Heart left ventricle (tissue), 16 donors: ENCODE data around the gene HBG2. TPM values are rescaled to one million over a fixed set of nuclear protein-coding genes. Genes with fewer than 3 reads are reported as not detected.
"Not testable (repeated sequence)": the region's sequence is repeated elsewhere in the genome, so short reads cannot be mapped to it uniquely, and the experiment has no call there.

Experiments used
- ATAC-seq, 4 donors: fragments of 200-7000 bp; cut with Tn5 transposase; one replicate each; pipeline ENCODE4 v1.9.1; 2020 to 2022; ENCODE audit warnings: moderate library complexity in 4 of 4, mild to moderate bottlenecking in 3 of 4, moderate number of reproducible peaks in 1 of 4
- DNase-seq, 5 donors: peaks; one replicate each; pipeline ENCODE4 v3.0.0-alpha.2; 2020
- H3K27ac ChIP-seq, 12 donors: fragments of 200-600 bp; sonication (generic) in 4 of 12; one replicate each; pipeline versions ENCODE4 v1.5.0 to v1.8.0; 2016 to 2022; ENCODE audit warnings: mild to moderate bottlenecking in 2 of 12
- H3K27me3 ChIP-seq, 9 donors: fragments of 200-600 bp; sonication (generic) in 2 of 9; one replicate each; pipeline versions ENCODE4 v1.5.1 to v1.8.0; 2016 to 2022; ENCODE audit warnings: mild to moderate bottlenecking in 3 of 9
- H3K36me3 ChIP-seq, 9 donors: fragments of 200-600 bp; sonication (generic) in 2 of 9; one replicate each; pipeline versions ENCODE4 v1.5.0 to v1.8.0; 2018 to 2022; ENCODE audit warnings: mild to moderate bottlenecking in 2 of 9
- H3K4me1 ChIP-seq, 12 donors: fragments of 200-600 bp; sonication (generic) in 4 of 12; one replicate each; pipeline versions ENCODE4 v1.5.0 to v1.8.0; 2016 to 2022; ENCODE audit warnings: mild to moderate bottlenecking in 3 of 12
- H3K4me3 ChIP-seq, 12 donors: fragments of 200-600 bp; sonication (generic) in 4 of 12; one replicate each; pipeline versions ENCODE4 v1.5.0 to v1.8.0; 2017 to 2022; ENCODE audit warnings: mild to moderate bottlenecking in 9 of 12, moderate library complexity in 4 of 12
- H3K9me3 ChIP-seq, 12 donors: fragments of 200-600 bp; sonication (generic) in 4 of 12; one replicate each; pipeline versions ENCODE4 v1.5.0 to v1.8.0; 2016 to 2022; ENCODE audit warnings: mild to moderate bottlenecking in 1 of 12
- POLR2A ChIP-seq, 2 donors: fragments of 450-650 bp; IDR thresholded peaks; one replicate each; pipeline ENCODE4 v1.6.1; 2017; ENCODE audit warnings: antibody characterized with exemption in 2 of 2, mild to moderate bottlenecking in 2 of 2, moderate library complexity in 2 of 2
- WGBS, 4 donors: extraction: QIAGEN DNeasy Blood & Tissue Kit in 2 of 4; methylation state at CpG; one replicate each; pipeline versions ENCODE4 v1.1.5 to v1.1.7; 2013 to 2018; 5-methylcytosine and 5-hydroxymethylcytosine counted together
- intact Hi-C, 10 donors: fragments of 100-400 bp; cut with DNase I; formaldehyde crosslinking; loops; one replicate each; pipeline versions ENCODE4 v1.11.1 to v1.14.2; 2022
- long read RNA-seq, 3 donors: library from polyadenylated mRNA; unstranded; transcript quantifications; one replicate each; pipeline ENCODE4 v2.0.0, GENCODE V29; 2020 to 2021
- polyA plus RNA-seq, 2 donors: library from polyadenylated mRNA; stranded (reverse); fragments of 200-250 nt; gene quantifications; one replicate each; pipeline ENCODE4 v1.2.3, GENCODE V29; 2013
- total RNA-seq, 9 donors: library from RNA; depleted of rRNA in 2 of 9; stranded (reverse); fragments of >200 nt in 2 of 9; fragmentation: NEBNext Ultra II Directional in 3 of 9; extraction: Animal tissue kit (Norgen Biotek cat#: 25700) in 3 of 9; gene quantifications; one replicate each; pipeline versions ENCODE4 v1.1.0 to v1.2.4, GENCODE V29; 2016 to 2023
- TF ChIP-seq, protein P1 (sequence below), 12 donors: fragments of 200-600 bp; sonication (generic) in 4 of 12; IDR thresholded peaks; one replicate each; pipeline versions ENCODE4 v1.5.0 to v1.8.0; 2018 to 2022; ENCODE audit warnings: antibody characterized with exemption in 12 of 12, mild to moderate bottlenecking in 5 of 12
- donor health status: ischemic (EF 13 %, LVEDD 7.1; RV severe dilation, severe dysfunction).
- donor health status: healthy with polysubstance abuse.
- donor health status: DM: no; HTN: yes; CAD: no.
- donor health status: DM: no; HTN: no; CAD: no.
- donor health status: ischemic (EF 25% LVEDD 6.9; RV normal size, moderate dysfunction).
- donor health status: ischemic (EF 25% LVEDD 5.7; RV mildly dilated, moderate dysfunction).
- donor health status: healthy.
- donor health status: DM: yes; HTN: yes; CAD: no.
- donor health status: ischemic (EF 35%, LVEDD 5.7; RV mildly dilated, moderate dysfunction).
- donor health status: nonischemic (EF 11% LVEDD 7.7; RV severe dilation, severe dysfunction).
- donor health status: DM: yes; HTN: yes; CAD: no.
- donor health status: PGD.
- donor health status: ischemic (EF 29% LVEDD 5.4; RV normal size, mild dysfunction).
- donor health status: nonischemic (EF 23%, LVEDD 6.1; RV moderate dilation, normal function).

HBG2 gene
- total RNA-seq (1 to 10 TPM in 2 of 9 donors, under 1 TPM in 1, not detected in 6; 0.72 to 2.0 (median 1.9) TPM), polyA plus RNA-seq (not detected)
- long read RNA-seq, donor 1: 0 reads
- long read RNA-seq, donor 2: 0 reads
- long read RNA-seq, donor 3: 0 reads

DNA sequence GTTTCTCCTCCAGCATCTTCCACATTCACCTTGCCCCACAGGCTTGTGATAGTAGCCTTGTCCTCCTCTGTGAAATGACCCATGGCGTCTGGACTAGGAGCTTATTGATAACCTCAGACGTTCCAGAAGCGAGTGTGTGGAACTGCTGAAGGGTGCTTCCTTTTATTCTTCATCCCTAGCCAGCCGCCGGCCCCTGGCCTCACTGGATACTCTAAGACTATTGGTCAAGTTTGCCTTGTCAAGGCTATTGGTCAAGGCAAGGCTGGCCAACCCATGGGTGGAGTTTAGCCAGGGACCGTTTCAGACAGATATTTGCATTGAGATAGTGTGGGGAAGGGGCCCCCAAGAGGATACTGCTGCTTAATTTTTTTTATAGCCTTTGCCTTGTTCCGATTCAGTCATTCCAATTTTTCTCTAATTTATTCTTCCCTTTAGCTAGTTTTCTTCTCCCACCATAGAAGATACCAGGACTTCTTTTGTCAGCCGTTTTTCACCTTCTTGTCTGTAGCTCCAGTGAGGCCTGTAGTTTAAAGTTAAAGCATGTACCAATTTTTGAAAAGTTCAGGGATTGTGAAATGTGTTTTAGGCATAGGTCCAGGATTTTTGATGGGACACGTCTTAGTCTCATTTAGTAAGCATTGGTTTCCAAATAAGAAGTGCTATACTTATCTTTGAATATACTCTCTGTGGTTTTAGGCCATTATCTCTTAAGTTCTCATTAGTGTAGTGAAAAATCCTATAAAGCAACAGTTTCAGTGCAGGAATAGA lies at the start of gene HBG2:
Gene HBG2 (minus strand): TSS at position 136 of the 768 bp plus-strand sequence. CDS start 53 bp downstream, at position 83.
- ATAC-seq, H3K4me3 ChIP-seq, H3K27ac ChIP-seq, DNase-seq, H3K27me3 ChIP-seq, intact Hi-C loops, H3K4me1 ChIP-seq, H3K36me3 ChIP-seq, H3K9me3 ChIP-seq: not testable (repeated sequence)
- 58 to 70% (median 67%) methylated on average over 4 of the region's 9 CpGs for WGBS, 4 donors

DNA sequence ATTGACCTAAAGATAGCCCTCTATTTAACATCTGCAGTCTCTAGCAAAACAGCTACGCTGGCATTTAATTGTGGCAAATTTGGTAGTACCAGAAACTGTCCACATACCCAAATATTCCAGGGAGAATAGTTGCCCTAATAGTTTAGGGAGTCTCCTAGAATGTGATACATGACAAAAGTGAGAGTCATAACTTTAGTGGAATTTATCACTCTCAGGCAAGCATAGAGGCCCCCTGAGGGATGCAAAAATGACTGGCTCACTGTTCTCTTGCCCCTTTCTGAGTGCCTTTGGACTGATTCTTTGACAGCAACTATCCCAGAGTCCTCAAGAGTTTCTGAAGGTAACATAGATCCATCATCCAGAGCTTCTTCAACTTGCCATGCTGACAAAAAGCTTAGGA lies 49.5 kb upstream of the HBG2 start:
- DNase-seq: no peak
- no peak for TF ChIP-seq POLR2A (IDR thresholded peaks at IDR 0.05)
- TF ChIP-seq, protein P1, sequence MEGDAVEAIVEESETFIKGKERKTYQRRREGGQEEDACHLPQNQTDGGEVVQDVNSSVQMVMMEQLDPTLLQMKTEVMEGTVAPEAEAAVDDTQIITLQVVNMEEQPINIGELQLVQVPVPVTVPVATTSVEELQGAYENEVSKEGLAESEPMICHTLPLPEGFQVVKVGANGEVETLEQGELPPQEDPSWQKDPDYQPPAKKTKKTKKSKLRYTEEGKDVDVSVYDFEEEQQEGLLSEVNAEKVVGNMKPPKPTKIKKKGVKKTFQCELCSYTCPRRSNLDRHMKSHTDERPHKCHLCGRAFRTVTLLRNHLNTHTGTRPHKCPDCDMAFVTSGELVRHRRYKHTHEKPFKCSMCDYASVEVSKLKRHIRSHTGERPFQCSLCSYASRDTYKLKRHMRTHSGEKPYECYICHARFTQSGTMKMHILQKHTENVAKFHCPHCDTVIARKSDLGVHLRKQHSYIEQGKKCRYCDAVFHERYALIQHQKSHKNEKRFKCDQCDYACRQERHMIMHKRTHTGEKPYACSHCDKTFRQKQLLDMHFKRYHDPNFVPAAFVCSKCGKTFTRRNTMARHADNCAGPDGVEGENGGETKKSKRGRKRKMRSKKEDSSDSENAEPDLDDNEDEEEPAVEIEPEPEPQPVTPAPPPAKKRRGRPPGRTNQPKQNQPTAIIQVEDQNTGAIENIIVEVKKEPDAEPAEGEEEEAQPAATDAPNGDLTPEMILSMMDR (IDR thresholded peaks at IDR 0.05): no peak
- Histone ChIP-seq H3K4me3 (no peak overlapping the region), H3K4me1 (no peaks in the 10 kb centered on the region), H3K27ac (no peak overlapping the region), H3K36me3 (no peaks in the 10 kb centered on the region), H3K9me3 (no peaks in the 10 kb centered on the region), H3K27me3 (no peaks in the 10 kb centered on the region)
- no peak for ATAC-seq
- intact Hi-C loops: no loop called here
- WGBS, 4 donors: 53 to 94% (median 90%) methylated on average over 1 of the region's 1 CpG

DNA sequence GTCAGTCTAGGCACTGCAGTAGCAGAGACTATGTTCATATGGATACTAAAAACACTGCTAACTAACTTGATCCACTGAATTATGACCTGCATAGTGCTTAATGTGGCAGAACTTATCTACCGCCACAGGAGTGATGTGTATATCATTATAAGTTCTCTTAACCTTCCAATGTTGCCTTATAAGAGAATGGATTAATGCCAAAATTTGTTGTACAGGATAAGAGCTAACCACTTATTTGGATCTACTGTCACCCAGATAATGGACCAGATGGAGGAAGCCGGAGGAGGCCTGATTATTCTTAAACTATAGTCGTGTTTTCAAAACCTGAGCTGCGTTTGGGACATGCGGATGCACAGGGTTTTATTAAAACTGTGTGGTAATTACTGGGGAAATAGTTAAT lies 49.0 kb upstream of the HBG2 start:
- WGBS, 4 donors: 55 to 71% (median 63%) methylated on average over 5 of the region's 5 CpGs
- no peaks in the 10 kb centered on the region for H3K27me3 ChIP-seq
- intact Hi-C loops: no loop called here
- no peak overlapping the region for H3K4me3 ChIP-seq
- H3K9me3 ChIP-seq: no peaks in the 10 kb centered on the region
- TF ChIP-seq, protein P1 (IDR thresholded peaks at IDR 0.05): no peak
- TF ChIP-seq POLR2A (IDR thresholded peaks at IDR 0.05): no peak
- no peaks in the 10 kb centered on the region for H3K36me3 ChIP-seq
- ATAC-seq (no peak), DNase-seq (no peak)
- no peak overlapping the region for H3K27ac ChIP-seq
- no peaks in the 10 kb centered on the region for H3K4me1 ChIP-seq

DNA sequence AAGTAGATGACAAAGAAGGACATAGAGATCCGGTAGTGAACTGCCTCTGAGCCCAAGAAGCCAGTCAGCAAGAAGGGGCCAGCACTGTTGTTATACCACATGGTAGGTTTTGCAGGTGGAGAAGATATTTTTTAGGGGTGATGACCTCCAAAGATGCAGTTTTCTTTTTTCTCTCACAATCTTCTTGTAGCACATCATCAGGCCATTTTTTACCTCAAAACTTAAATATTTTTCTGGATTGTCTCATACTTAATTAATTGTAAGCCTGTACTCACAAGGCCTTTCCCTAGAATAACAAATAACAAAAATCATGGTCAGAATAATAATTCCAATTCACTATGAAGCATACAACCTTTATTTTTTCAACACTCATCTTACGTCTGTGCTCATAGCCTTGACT lies 47.3 kb upstream of the HBG2 start, which contains the start of gene OR51B4:
Gene OR51B4 (minus strand): TSS at position 101 of the 400 bp plus-strand sequence. CDS start 0 bp downstream, at position 101.
- H3K36me3 ChIP-seq: no peaks in the 10 kb centered on the region
- H3K27me3 ChIP-seq: no peaks in the 10 kb centered on the region
- ATAC-seq: no peak
- no peak within 1 kb of the TSS for H3K27ac ChIP-seq
- 89 to 93% (median 90%) methylated on average over 2 of the region's 2 CpGs for WGBS, 4 donors
- H3K4me1 ChIP-seq: no peaks in the 10 kb centered on the region
- H3K4me3 ChIP-seq: no peak within 1 kb of the TSS
- intact Hi-C loops: no loop called here
- no peaks in the 10 kb centered on the region for H3K9me3 ChIP-seq
- no peak for DNase-seq
- TF ChIP-seq POLR2A (IDR thresholded peaks at IDR 0.05): no peak
- TF ChIP-seq, protein P1 (IDR thresholded peaks at IDR 0.05): no peak
